GM18951 (cell line): ENCODE data around the gene USF1.
"Not testable (repeated sequence)": the region's sequence is repeated elsewhere in the genome, so short reads cannot be mapped to it uniquely, and the experiment has no call there.

Source experiments
- POLR2A ChIP-seq: IDR thresholded peaks from 4 replicates; pipeline ENCODE4 v1.6.1; 2011; ENCODE audit warnings: mild to moderate bottlenecking; ENCODE audit not compliant: insufficient read length, insufficient read depth; ENCODE audit errors: extremely low read depth
- in situ Hi-C: fragments of 300-500 bp; cut with MboI; formaldehyde crosslinking; loops from one replicate; pipeline ENCODE4 v1.12.0; 2022; ENCODE audit warnings: low sequenced_read_pairs, mixed read lengths, inconsistent platforms; ENCODE audit not compliant: unreplicated experiment

USF1 gene

DNA sequence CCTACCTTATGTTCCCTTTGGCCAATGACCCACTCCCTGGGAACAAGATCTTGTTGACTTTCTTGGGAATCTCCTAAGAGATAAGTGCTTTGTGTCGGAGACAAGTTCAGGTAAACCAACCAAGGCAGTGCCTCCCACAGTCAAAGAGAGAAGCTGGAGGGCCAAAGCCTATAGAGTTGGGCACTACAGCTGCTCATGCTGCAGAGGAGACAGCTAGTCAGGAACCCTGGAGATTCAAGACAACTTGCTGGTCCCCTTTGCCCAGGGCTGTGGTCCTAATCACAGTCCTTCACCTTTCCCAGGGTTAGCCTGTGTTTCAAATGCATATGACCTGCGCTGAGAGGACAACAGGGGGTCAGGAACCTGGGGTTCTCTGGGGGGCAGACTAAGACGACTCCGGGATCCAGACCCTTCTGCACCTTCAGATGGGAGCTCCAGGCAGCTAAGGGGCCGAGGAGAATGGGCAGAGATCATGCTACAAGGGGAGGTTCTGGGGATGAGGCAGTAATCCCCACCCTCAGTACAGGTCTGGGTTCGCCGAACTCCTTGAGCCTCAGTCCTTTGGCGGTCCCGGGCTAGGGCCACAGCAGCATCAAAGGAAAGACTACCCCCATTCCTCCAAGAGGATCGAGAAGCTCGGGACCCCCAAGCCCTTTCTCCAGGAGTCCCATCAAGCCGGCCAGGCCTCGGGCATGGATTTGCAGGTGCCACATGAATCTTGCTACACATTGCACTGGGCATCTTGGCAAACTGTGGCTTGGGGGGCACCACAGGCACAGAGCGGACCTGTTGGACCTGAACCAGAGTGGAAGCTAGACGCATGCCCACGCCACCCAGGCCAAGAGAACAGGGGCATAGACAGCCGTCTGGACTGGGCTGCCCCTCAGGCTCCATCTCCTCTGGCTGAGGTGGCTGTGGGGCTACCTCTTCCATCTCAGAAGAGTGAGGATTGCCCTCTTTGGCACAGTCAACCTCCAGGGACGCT is 2.0 kb upstream of the USF1 start:
- TF ChIP-seq POLR2A, result peak; percentile 23
- in situ Hi-C loops, result no loop called here

DNA sequence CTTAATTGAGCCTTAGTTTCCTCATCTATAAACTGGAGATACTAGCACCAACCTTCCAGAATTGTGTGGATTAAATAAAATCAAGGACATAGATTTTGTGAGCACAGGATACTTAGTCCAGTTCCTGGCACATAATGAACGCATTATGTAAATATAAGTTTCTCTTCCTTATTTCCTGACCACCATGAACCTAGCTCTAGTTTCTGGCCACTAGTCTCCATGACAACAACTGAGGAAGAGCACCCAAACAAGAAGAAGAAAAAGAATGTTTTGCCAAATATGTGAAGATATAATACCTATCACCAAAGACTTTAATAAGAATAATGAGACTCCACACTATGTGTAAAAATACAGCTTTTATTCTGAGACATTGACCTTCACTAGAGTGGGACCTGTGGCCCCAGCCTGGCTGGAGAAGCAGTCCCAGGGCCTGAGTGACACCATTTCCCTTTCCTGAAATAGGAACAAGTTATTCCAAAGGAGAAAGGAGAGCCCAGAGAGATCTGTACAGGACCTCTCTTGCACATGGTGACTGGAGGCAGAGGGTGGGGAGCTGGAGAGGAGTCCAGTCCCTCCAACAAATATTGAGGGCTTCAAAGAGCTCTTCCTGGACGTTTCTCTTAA is 940 bp upstream of the USF1 start:
- no peak for TF ChIP-seq POLR2A
- in situ Hi-C loops, result no loop called here

DNA sequence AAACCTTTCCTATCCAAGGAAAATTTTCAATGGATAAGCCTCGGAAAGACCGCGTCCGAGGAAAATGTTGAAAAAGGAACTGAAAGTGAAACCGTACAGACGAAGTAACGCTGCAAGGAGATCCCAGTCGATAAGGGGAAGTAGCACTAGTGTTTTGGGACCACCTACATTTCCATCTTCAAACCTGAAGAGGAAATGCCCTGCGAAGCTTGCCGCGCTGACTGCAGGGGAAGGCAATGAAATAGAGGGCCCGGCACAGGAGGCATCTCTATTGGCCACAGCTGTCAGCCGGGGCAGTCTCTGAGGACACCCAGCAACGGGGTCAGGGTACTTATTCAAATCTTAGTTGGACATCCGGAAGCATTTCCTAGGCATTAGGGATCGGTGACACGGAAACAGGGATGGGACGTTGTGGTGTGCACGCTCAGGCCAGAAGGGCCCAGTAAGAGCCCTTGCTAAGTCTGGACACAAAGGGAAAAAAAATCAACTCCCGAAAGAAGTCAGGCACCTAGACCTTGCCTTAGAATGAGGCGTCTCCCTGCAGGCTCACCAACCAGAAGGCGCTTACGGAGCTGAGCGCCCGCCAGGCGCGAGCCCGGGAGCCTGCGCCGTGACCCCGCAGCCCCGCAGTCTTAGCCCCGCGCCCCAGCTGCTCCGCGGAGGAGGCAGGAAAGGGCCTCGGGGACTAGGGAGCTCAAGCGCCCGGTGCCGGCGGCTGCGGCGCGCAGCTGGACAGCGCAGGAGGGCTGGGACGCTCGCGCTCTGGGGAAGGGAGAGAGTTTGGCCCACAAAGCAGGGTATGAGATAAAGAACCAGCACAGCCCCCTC is 655 bp downstream of the USF1 start:
- TF ChIP-seq POLR2A, result peak; percentile 64
- in situ Hi-C loops, result no loop called here

DNA sequence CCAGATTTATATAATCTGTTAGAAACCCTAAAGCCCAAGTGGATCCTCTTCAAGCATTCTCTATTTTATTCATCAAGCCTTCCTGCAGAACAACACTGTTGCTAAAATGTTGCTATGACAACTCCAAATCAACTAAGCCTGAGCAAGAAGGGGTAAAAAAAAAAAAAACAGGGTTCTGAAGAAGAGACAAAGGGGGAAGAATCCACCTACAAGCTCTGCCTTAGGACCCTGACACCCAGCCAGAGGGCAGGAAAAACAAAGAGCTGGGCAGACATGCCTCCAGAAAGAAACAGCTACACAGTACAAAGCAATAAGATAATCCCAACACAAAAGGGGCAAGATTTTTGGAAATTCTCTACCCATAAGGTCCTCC is 1.3 kb downstream of the USF1 start:
- TF ChIP-seq POLR2A, result no peak
- in situ Hi-C loops, result no loop called here

DNA sequence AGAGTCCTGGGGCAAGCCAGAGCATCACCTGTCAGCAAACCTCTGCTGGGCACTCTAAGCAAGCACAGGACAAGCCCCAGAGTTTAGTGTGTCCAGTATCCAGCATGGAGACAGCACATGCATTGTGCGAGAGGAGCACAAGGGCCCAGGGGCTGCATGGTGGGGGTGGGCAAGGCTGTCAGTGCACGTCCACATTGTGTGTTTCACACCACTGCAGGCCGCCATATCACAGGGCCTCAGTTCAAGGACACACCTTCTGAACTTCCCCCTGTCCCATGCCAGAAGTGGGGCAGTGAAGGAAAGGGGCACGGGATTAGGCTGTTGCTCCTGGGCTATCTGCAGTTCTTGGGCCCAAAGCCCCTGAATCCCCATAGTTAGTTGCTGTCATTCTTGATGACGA is 6.2 kb downstream of the USF1 start:
- in situ Hi-C loops, result no loop called here
- no peak for TF ChIP-seq POLR2A

DNA sequence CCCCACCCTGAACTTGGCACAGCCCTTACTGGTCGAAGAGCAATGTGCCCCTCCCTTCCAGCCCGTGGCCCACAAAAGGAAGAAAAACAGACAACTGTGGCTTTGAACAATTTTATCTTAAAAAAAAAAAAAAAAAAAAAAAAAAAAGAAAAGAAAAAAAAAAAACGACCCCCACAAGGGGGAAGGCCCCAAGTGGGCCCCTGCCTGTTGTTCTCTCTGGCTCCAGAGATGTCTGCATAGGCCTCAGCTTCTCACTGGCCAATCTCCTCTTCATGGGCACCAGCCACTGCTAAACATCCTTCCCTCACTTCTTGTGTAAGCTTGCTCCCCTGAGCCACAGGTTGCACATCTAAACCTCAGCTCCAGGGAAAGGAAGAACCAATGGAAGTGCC is 6.6 kb downstream of the USF1 start:
- TF ChIP-seq POLR2A, result no peak

DNA sequence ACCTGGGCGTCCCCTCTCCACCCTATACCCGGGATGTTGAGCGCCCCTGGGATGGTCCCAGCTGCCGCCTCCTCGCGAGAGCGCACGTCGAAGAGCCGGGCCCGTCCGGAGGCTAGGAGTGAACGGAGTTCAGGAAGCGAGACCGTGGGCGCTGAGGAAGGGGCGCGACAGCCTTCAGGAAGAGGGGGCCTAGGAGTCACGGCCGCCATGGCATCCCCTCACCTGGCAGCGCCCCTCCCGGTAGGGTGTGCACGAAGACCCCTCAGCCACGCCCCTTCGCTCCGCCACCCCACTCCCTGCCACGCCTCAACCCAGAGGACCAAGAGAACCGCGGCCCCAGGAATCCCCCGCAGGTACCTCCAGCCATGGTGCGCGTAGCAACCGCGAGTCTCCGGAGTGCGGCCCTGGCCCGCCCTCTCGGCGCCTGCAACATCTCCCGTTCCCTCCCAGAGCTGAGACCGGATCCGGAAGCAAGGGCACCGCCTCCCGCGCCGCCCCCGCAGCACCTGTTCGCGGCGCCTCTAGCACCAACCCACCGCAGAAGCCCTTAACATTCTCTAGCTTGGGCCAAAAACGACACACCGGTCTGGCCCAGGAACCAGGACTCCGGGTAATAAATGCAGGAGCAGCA is 7.1 kb downstream of the USF1 start, which contains the start of gene TSTD1:
Gene TSTD1 (minus strand): TSS at position 442 of the 631 bp plus-strand sequence. CDS start 75 bp downstream, at position 367.
- in situ Hi-C loops, result no loop called here
- peak; percentile 75 for TF ChIP-seq POLR2A

More for the DNA sequence above, 6.6 kb downstream of the USF1 start:
- in situ Hi-C loops, result no loop called here

DNA sequence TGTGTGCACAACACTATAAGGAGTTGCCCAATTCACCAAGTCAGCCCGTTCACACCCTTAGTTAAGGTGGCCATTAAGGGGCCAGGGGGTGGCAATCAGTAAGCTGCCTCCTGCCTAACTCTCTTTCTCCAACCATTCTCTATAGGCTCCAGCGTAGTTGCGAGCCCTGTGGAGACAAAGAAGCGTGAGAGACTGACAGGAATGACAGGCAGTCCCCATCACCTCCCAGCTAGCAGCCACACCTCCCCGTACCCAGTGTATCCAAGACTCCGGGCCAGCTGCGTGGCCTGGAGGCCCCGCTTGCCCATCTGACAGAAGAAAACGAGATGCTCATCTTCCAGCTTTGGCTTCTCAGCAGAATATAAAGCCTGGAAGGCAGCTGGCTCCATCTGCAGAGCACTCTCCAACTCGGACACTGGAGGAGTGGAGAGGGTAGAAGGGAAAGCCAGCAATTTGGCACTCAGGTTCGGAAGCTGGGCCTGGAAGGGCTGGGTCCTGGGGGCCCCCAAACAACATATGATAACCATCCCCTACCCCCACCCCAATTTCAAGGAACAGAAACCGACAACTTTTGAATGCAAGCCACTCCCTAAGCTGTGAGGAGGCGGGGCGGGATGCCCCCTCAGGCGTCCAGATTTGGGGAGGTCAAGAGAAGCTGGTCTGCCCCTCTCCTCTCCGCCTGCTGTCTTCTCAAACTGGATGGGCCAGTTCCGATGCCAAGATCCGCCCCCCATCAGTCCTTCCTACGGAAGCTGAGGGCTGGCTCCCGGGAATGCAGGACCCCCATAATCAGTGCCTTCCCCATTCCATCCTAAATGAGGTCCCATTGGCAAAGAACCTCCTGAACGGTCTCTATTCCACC is 7.9 kb downstream of the USF1 start:
- in situ Hi-C loops, result no loop called here
- no peak for TF ChIP-seq POLR2A

DNA sequence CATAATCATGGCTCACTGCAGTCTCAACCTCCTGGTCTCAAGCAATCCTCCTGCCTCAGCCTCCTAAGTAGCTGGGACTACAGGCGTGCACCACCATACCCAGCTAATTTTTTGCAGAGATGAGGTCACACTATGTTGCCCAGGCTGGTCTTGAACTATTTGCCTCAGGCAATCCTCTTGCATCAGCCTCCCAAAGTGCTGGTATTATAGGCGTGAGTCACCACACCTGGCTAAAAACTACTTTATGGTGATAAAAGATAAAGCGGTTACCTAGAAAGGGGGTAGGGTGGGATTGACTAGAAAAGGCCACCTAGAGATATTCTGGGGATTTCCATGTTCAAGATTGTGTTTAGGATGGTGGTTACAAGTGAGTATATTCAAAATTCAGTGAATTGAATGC is 12.0 kb downstream of the USF1 start:
- in situ Hi-C loops, result no loop called here

DNA sequence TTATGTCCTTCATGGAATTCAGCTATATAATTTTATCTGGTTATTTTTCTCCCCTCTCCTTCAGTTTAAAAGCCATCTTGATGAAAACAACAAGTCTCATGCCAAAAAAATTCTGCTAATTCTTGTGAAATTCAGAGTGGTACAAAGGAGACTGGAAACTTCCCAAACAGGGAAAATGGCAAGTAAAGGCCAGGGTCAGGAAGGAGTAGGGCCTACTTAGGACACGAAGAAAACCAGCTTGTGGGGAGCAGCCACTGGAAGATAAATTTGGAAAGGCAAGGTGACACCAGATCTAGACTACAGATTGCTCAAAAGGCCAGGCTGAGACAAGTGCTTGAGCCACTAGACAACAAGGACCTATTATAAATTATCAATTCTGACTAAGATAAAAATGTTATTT is 13.4 kb downstream of the USF1 start:
- TF ChIP-seq POLR2A, result no peak
- in situ Hi-C loops, result no loop called here

More for the DNA sequence above, 12.0 kb downstream of the USF1 start:
- no peak for TF ChIP-seq POLR2A

DNA sequence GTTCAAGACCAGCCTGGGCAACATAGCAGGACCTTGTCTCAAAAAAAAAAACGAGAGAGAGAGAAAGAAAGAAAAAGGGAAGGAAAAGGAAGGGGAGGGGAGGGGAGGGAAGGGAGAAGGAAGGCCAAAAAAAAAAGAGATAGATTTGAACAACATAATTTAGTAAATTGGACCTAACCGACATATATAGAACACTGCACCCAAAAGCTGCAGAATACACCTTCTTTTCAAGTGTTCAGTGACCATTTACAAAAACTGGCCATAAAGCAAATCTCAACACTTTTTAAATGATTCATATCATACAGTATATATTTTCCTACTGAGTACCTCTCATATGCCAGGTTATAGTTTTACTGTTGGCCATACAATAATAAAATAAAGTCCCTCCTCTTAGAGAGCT is 13.9 kb downstream of the USF1 start:
- no peak for TF ChIP-seq POLR2A
- in situ Hi-C loops, result no loop called here

DNA sequence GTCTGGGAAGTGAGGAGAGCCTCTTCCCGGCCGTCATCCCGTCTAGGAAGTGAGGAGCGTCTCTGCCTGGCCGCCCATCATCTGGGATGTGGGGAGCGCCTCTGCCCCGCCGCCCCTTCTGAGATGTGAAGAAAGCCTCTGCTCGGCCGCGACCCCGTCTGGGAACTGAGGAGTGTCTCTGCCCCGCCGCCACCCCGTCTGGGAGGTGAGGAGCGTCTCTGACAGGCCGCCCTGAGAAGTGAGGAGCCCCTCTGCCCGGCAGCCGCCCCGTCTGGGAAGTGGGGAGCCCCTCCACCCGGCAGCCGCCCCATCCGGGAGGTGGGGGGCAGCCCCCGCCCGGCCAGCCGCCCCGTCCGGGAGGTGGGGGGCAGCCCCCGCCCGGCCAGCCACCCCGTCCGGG is 16.3 kb downstream of the USF1 start:
- in situ Hi-C loops, result not testable (repeated sequence)

DNA sequence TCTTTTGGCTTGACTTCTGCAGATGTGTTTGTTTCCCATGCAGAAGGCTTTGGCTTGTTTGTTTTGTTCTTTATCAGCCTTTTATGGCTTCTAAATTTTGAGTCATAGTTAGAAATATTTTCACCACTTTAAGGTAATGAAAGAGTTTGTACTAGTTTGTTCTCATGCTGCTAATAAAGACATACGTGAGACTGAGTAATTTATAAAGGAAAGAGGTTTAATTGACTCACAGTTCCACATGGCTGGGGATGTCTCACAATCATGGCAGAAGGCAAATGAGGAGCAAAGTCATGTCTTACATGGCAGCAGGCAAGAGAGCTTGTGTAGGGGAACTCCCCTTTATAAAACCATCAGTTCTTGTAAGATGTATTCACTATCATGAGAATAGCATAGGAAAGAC is 18.8 kb downstream of the USF1 start:
- in situ Hi-C loops, result not testable (repeated sequence)

DNA sequence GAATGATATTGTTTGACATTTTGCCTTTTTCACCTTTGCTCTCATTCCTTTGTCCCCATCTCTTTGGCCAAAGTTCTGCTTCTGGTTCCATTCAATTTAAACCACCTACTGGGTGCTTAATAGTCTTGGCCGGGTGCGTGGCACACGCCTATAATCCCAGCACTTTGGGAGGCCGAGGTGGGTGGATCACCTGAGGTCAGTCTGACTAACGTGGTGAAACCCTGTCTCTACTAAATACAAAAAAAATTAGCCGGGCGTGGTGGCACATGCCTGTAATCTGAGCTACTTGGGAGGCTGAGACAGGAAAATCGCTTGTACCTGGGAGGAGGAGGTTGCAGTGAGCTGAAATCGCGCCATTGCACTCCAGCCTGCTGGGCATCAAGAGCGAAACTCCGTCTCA is 23.3 kb downstream of the USF1 start:
- in situ Hi-C loops, result not testable (repeated sequence)
